HG03060 (cell line): ENCODE measurements around the gene CANT1.

ENCODE experiments used
- ATAC-seq: cut with Tn5 transposase; IDR thresholded peaks from one replicate; pipeline ENCODE4 v1.9.1; 2021; ENCODE audit warnings: low read depth, moderate number of reproducible peaks; ENCODE audit not compliant: unreplicated experiment

Gene CANT1

GRCh38 chr17:78998311-78999055 is 11.1 kb downstream of the CANT1 start:
- no peak for ATAC-seq

- no peak for ATAC-seq
Measured at GRCh38 chr17:78997881-78998280, 11.7 kb downstream of the CANT1 start.

DNA sequence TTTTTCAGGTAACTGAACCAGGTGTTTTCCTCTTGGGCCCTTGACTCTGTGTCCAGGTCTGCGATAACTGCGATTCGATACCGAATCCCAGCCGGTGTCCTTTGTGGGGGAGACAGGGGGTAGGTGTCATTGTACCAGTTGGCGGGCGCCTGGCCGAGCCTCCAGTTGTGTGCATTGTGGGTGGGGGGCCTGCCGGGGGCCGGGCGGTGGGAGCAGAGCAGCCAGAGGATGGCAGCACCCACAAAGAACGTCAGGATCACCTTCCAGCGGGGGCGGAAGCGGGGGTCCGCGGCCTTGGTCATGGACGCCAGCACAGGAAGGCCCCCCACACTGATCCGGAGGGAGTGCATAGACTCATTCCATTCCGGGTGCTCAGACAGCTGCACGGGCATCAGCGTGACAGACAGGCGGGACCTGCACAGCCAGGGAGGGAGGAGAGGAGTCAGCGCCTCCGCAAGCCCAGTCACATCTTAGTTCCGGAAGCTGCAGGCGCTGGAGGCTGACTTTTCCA is 12.3 kb downstream of the CANT1 start:
- no peak for ATAC-seq

- ATAC-seq = no peak
Measured at GRCh38 chr17:78996781-78997201, 12.8 kb downstream of the CANT1 start.

GRCh38 chr17:78995761-78996451 is 13.7 kb downstream of the CANT1 start:
- ATAC-seq = no peak

DNA sequence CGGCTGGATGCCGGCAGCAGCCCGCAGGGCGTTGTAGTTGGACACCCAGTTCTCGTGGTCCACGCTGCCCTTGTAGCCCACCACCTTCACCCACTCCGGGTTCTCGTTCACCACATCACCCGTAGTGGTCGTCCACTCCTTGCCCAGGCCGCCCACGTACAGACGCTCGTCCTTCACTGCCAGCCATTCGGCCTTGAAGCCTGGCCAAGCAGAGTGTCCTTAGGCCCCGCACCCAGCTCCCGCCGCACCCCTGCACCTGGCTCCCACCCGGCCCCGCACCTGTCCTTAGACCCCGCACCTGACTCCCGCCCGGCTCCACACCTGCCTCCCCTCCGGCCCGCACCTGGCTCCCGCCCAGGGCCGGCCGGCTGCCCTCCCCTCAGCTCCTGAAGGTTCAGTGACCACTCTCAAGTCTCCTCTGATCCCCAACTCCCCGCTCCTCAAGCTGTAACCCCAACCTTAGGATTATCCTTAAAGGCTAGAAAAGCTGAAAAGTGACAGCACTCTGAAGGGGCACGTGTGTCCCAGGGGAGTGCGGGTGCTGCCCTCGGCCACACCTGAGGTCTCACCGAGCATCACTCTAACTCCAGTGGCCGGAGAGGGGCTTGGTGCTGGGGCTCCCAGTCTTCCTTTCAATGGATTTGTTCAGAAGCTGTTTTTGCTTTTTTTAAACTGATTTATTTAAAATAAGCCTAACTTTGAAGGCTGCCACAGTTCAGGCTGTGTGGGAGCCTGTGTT is 14.4 kb downstream of the CANT1 start:
- ATAC-seq = no peak

GRCh38 chr17:78993981-78994671 is 15.4 kb downstream of the CANT1 start:
- no peak for ATAC-seq

- no peak for ATAC-seq
Measured at GRCh38 chr17:78993241-78993956, 16.2 kb downstream of the CANT1 start.

GRCh38 chr17:78992542-78993212 is 16.9 kb downstream of the CANT1 start:
- ATAC-seq = no peak

DNA sequence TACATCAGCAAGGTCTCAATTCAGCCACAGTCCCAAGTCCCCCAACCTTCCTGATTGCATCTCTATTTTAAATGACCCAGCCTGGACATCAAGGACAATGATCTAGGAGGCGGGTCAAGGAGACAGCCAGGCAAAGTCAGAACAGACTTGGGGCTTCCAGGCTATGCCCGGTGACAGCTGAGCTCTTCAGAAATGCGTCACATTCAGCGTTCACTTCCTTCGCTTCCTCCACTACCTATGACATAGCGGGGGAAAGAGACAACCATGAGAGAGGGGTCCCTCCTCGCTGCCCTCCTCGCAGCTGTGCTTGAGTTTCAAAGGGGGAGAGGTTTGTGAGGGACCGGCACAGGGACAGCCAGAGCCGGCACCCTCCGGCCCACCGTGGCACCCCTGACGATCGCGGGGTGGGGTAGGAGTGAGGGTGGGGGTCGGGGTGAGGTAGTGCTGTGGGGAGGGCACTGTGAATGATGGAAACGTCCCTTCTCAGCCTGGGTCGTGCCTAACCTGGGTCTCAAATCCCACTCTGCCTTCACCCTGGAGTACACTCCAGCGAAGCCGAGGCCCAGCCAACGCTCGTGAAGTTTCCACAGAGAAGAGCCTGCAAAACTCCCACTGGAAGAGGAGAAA is 17.5 kb downstream of the CANT1 start:
- ATAC-seq = no peak

- no peak for ATAC-seq
Measured at GRCh38 chr17:78991017-78991738, 18.4 kb downstream of the CANT1 start.

GRCh38 chr17:78990349-78991016 is 19.1 kb downstream of the CANT1 start:
- ATAC-seq = no peak

GRCh38 chr17:78988152-78988551 is 21.4 kb downstream of the CANT1 start:
- ATAC-seq = no peak

GRCh38 chr17:78986649-78987328 is 22.8 kb downstream of the CANT1 start:
- ATAC-seq = no peak

GRCh38 chr17:78986048-78986648 is 23.4 kb downstream of the CANT1 start:
- ATAC-seq = no peak

- ATAC-seq = no peak
Measured at GRCh38 chr17:78985395-78985794, 24.2 kb downstream of the CANT1 start.
